Choroid plexus epithelial cell (primary cell): Measurements from ENCODE around the gene AKR1D1.

ENCODE experiments used
- DNase-seq: peaks from one replicate; pipeline ENCODE4 v3.0.0-alpha.2; 2010; ENCODE audit warnings: low read depth
- H3K4me3 ChIP-seq: 2 replicates; pipeline ENCODE4 v1.5.1; 2011; ENCODE audit warnings: low read depth, mild to moderate bottlenecking, control low read depth, low read length, moderate library complexity
- CTCF ChIP-seq: conservative IDR thresholded peaks from 2 replicates; pipeline ENCODE4 v1.5.1; 2011; ENCODE audit warnings: low read depth, mild to moderate bottlenecking, control low read depth, inconsistent platforms, low read length, moderate library complexity

AKR1D1 gene

GRCh38 chr7:138154661-138155060, 78.4 kb downstream of the AKR1D1 start:
- DNase-seq, result no peak
- no peak overlapping the region for H3K4me3 ChIP-seq
- TF ChIP-seq CTCF, result no peak

- no peak for DNase-seq
- no peak for TF ChIP-seq CTCF
- no peak overlapping the region for H3K4me3 ChIP-seq
Measured at GRCh38 chr7:138157702-138158101, 81.4 kb downstream of the AKR1D1 start.

GRCh38 chr7:138158739-138159528, 82.7 kb downstream of the AKR1D1 start:
- DNase-seq, result no peak
- no peak for TF ChIP-seq CTCF
- H3K4me3 ChIP-seq, result no peak overlapping the region

GRCh38 chr7:138161600-138162081, 85.4 kb downstream of the AKR1D1 start:
- peak; percentile 97 for DNase-seq
- no peak overlapping the region for H3K4me3 ChIP-seq
- TF ChIP-seq CTCF, result peak; percentile 94

GRCh38 chr7:138162236-138162635, 86.0 kb downstream of the AKR1D1 start:
- no peak for DNase-seq
- no peak for TF ChIP-seq CTCF
- H3K4me3 ChIP-seq, result no peak overlapping the region

GRCh38 chr7:138163800-138164199, 87.5 kb downstream of the AKR1D1 start:
- H3K4me3 ChIP-seq, result no peak overlapping the region
- no peak for DNase-seq
- no peak for TF ChIP-seq CTCF

GRCh38 chr7:138164804-138165203, 88.5 kb downstream of the AKR1D1 start:
- no peak for TF ChIP-seq CTCF
- no peak for DNase-seq
- no peak overlapping the region for H3K4me3 ChIP-seq
